DND-41 (cell line): ENCODE data around the gene PGM1.

Experiments
- CTCF ChIP-seq: IDR thresholded peaks from 2 replicates; pipeline ENCODE4 v1.5.1; 2012; ENCODE audit warnings: borderline replicate concordance, low read length, moderate library complexity, mild to moderate bottlenecking; ENCODE audit not compliant: poor library complexity, severe bottlenecking; ENCODE audit errors: extremely low read depth
- EZH2 ChIP-seq: IDR thresholded peaks from 3 replicates; pipeline ENCODE4 v1.6.1; 2012; ENCODE audit warnings: borderline replicate concordance, low read depth, mild to moderate bottlenecking, moderate library complexity, low read length, inconsistent platforms; ENCODE audit not compliant: severe bottlenecking

GRCh38 chr1:63601061-63601460, 7.8 kb downstream of the PGM1 start:
- TF ChIP-seq CTCF (no peak), EZH2 (no peak)
